DMS114 treated with DMSO at 0.1 percent for 48 hours (cell line): ENCODE results near the gene SP140L.
"Not testable (repeated sequence)": the region's sequence is repeated elsewhere in the genome, so short reads cannot be mapped to it uniquely, and the experiment has no call there.

ENCODE experiments used
- DNase-seq: peaks from one replicate; lab custom pipeline; 2025; ENCODE audit not compliant: unreplicated experiment; lab: John Stamatoyannopoulos, UW

Gene SP140L

GRCh38 chr2:230323385-230324106, 3.4 kb upstream of the SP140L start:
- no peak for DNase-seq

- no peak for DNase-seq
These were observed 2.5 kb upstream of the SP140L start for GRCh38 chr2:230324503-230324902.

GRCh38 chr2:230325316-230326243, 1.4 kb upstream of the SP140L start:
- no peak for DNase-seq

- DNase-seq: no peak
These were observed 593 bp downstream of the SP140L start for GRCh38 chr2:230327418-230328154.

GRCh38 chr2:230328155-230328458, 1.1 kb downstream of the SP140L start:
- DNase-seq: no peak

- no peak for DNase-seq
These were observed 3.1 kb downstream of the SP140L start for GRCh38 chr2:230329946-230330605.

GRCh38 chr2:230330725-230331124, 3.7 kb downstream of the SP140L start:
- DNase-seq: no peak

- DNase-seq: no peak
These were observed 8.5 kb downstream of the SP140L start for GRCh38 chr2:230335461-230335863.

GRCh38 chr2:230335864-230336506, 9.0 kb downstream of the SP140L start:
- DNase-seq: no peak

GRCh38 chr2:230341936-230342528, 15.0 kb downstream of the SP140L start:
- not testable (repeated sequence) for DNase-seq

GRCh38 chr2:230343041-230343624, 16.1 kb downstream of the SP140L start:
- DNase-seq: not testable (repeated sequence)

GRCh38 chr2:230343747-230344146, 16.8 kb downstream of the SP140L start:
- DNase-seq: no peak

- no peak for DNase-seq
These were observed 19.5 kb downstream of the SP140L start for GRCh38 chr2:230346465-230346864.

GRCh38 chr2:230346921-230347533, 20.0 kb downstream of the SP140L start:
- DNase-seq: no peak

- DNase-seq: no peak
These were observed 20.8 kb downstream of the SP140L start for GRCh38 chr2:230347659-230348305.

- no peak for DNase-seq
These were observed 21.8 kb downstream of the SP140L start for GRCh38 chr2:230348787-230349186.

- no peak for DNase-seq
These were observed 29.1 kb downstream of the SP140L start for GRCh38 chr2:230356084-230356483.

- DNase-seq: no peak
These were observed 31.3 kb downstream of the SP140L start for GRCh38 chr2:230358305-230358704.

GRCh38 chr2:230360028-230360427, 33.0 kb downstream of the SP140L start:
- DNase-seq: no peak
